Lung (tissue), 12 donors: Measurements from ENCODE around the gene TMEM217. TPM values are rescaled to one million over a fixed set of nuclear protein-coding genes. Genes with fewer than 3 reads are reported as not detected.

ENCODE experiments used
- ATAC-seq: fragments of 200-7000 bp; cut with Tn5 transposase; one replicate; pipeline ENCODE4 v1.9.1; 2020; ENCODE audit warnings: moderate number of reproducible peaks; ENCODE audit not compliant: insufficient read depth, low FRiP score
- DNase-seq, 3 donors: peaks; one replicate each; pipeline ENCODE4 v3.0.0-alpha.2; 2013 to 2017
- H3K27ac ChIP-seq, 2 donors: one replicate each; pipeline ENCODE4 v1.5.1; 2013; ENCODE audit warnings: mild to moderate bottlenecking in 2 of 2, moderate library complexity in 2 of 2, control low read depth in 1 of 2, inconsistent platforms in 1 of 2, low read depth in 1 of 2, low read length in 1 of 2
- H3K27me3 ChIP-seq, 3 donors: one replicate each; pipeline ENCODE4 v1.5.1; 2013; ENCODE audit warnings: low read length in 2 of 3; ENCODE audit not compliant: control insufficient read depth in 3 of 3, insufficient read depth in 3 of 3
- H3K36me3 ChIP-seq, 4 donors: one replicate each; pipeline ENCODE4 v1.5.1; 2013; ENCODE audit warnings: low read length in 4 of 4, mild to moderate bottlenecking in 1 of 4, moderate library complexity in 1 of 4; ENCODE audit not compliant: control insufficient read depth in 4 of 4, insufficient read depth in 4 of 4
- H3K4me1 ChIP-seq, 5 donors: one replicate each; pipeline ENCODE4 v1.5.1; 2013; ENCODE audit warnings: low read length in 5 of 5, mild to moderate bottlenecking in 2 of 5, moderate library complexity in 1 of 5; ENCODE audit not compliant: control insufficient read depth in 5 of 5, insufficient read depth in 5 of 5
- H3K4me3 ChIP-seq: one replicate; pipeline ENCODE4 v1.5.1; 2013; ENCODE audit warnings: mild to moderate bottlenecking, control low read depth, moderate library complexity
- H3K9ac ChIP-seq, 2 donors: one replicate each; pipeline ENCODE4 v1.5.1; 2013; ENCODE audit warnings: low read length in 2 of 2, control low read depth in 1 of 2; ENCODE audit not compliant: insufficient read depth in 1 of 2
- H3K9me3 ChIP-seq, 4 donors: one replicate each; pipeline ENCODE4 v1.5.1; 2013; ENCODE audit warnings: low read length in 3 of 4, mild to moderate bottlenecking in 1 of 4, moderate library complexity in 1 of 4; ENCODE audit not compliant: control insufficient read depth in 4 of 4, insufficient read depth in 3 of 4
- CTCF ChIP-seq: IDR thresholded peaks from 2 replicates; pipeline ENCODE4 v1.5.1; 2012; ENCODE audit warnings: mild to moderate bottlenecking; ENCODE audit errors: control extremely low read depth, extremely low read depth
- WGBS, 2 donors: extraction: QIAGEN DNeasy Blood & Tissue Kit; methylation state at CpG; one replicate each; pipeline ENCODE4 v1.1.7; 2013; 5-methylcytosine and 5-hydroxymethylcytosine counted together
- polyA plus RNA-seq, 2 donors: library from polyadenylated mRNA; stranded (reverse); fragments of 200-250 nt; gene quantifications; one replicate each; pipeline ENCODE4 v1.2.1, GENCODE V29; 2013
- total RNA-seq, 2 donors: library from RNA; depleted of rRNA in 1 of 2; stranded (reverse); fragments of >200 nt in 1 of 2; gene quantifications; one replicate each; pipeline ENCODE4 v1.2.1, GENCODE V29; 2014 to 2021
- donor health status: control.
- donor health status: control.
- donor health status: Bipolar disorder and iron deficiency.
- donor health status: healthy.
- donor health status: DM: yes; HTN: yes; CAD: no.

Gene TMEM217
- total and polyA plus RNA-seq, 4 donors: 0.40 to 1.9 (median 0.97) TPM

DNA sequence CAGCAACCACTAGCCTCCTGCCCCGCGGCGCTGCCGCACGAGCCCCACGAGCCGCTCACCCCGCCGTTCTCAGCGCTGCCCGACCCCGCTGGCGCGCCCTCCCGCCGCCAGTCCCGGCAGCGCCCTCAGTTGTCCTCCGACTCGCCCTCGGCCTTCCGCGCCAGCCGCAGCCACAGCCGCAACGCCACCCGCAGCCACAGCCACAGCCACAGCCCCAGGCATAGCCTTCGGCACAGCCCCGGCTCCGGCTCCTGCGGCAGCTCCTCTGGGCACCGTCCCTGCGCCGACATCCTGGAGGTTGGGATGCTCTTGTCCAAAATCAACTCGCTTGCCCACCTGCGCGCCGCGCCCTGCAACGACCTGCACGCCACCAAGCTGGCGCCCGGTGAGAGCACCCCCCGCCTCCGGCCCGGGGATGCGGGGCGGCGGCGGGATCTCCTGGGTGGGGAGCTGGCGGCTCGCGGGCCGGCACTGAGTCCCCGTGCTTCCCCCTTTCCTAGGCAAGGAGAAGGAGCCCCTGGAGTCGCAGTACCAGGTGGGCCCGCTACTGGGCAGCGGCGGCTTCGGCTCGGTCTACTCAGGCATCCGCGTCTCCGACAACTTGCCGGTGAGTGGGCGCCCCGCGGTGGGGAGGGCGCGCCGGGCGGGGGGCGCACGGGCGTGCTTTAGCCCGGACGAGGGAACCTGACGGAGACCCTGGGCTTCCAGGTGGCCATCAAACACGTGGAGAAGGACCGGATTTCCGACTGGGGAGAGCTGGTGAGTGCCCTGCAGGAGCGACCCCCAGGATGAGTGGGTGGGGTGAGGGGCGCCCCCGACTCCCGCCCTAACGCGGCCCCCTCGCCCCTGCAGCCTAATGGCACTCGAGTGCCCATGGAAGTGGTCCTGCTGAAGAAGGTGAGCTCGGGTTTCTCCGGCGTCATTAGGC is 87.4 kb downstream of the TMEM217 start:
- 0% methylated on average over 65 to 92 of the region's 92 CpGs for whole genome bisulfite sequencing, 2 donors
- no peak for TF ChIP-seq CTCF
- Histone ChIP-seq H3K4me1 (peaks cover 4 to 28% (median 5%) of the 10 kb centered on the region in 5 donors), H3K9ac (peak overlapping the region in 1 of 2 donors; percentile 52), H3K36me3 (peaks cover 9 to 22% (median 19%) of the 10 kb centered on the region in 4 donors), H3K27me3 (no peaks in the 10 kb centered on the region), H3K9me3 (no peaks in the 10 kb centered on the region), H3K27ac (peak overlapping the region; percentile 82 to 99), H3K4me3 (peak overlapping the region; percentile 99)
- ATAC-seq: peak; percentile 6
- peak; percentile 48 to 67 (median 51) for DNase-seq

GRCh38 chr6:37169496-37170272 is 88.3 kb downstream of the TMEM217 start, which contains the start of gene PIM1:
Gene PIM1 (plus strand): TSS chr6:37170152. CDS start chr6:37170576, 424 bp downstream.
- Histone ChIP-seq H3K4me1 (peaks cover 4 to 28% (median 5%) of the 10 kb centered on the region in 5 donors), H3K4me3 (peak within 1 kb of the TSS; percentile 99), H3K9ac (peak within 1 kb of the TSS; percentile 58 to 81), H3K27ac (peak within 1 kb of the TSS; percentile 96 to 99), H3K9me3 (no peaks in the 10 kb centered on the region), H3K27me3 (no peaks in the 10 kb centered on the region), H3K36me3 (peaks cover 3 to 19% (median 17%) of the 10 kb centered on the region in 4 donors)
- DNase-seq (peak; percentile 99 to 100 (median 99)), ATAC-seq (peak; percentile 93)
- 0 to 1% methylated on average over 65 to 88 of the region's 90 CpGs for WGBS, 2 donors
- no peak for TF ChIP-seq CTCF

GRCh38 chr6:37168811-37169495 is 89.0 kb downstream of the TMEM217 start:
- H3K36me3 ChIP-seq: peaks cover 3 to 13% (median 11%) of the 10 kb centered on the region in 4 donors
- peaks cover 4 to 28% (median 5%) of the 10 kb centered on the region in 5 donors for H3K4me1 ChIP-seq
- H3K9me3 ChIP-seq: no peaks in the 10 kb centered on the region
- peak overlapping the region; percentile 96 to 97 for H3K27ac ChIP-seq
- peak overlapping the region; percentile 58 to 81 for H3K9ac ChIP-seq
- ATAC-seq (peak; percentile 6), DNase-seq (peak in 1 of 3 donors; percentile 77)
- TF ChIP-seq CTCF: no peak
- no peaks in the 10 kb centered on the region for H3K27me3 ChIP-seq
- peak overlapping the region; percentile 47 for H3K4me3 ChIP-seq
- 4 to 6% methylated on average over 29 of the region's 29 CpGs for WGBS, 2 donors
